Hematopoietic multipotent progenitor cell (in vitro differentiated cells): Measurements from ENCODE around the gene PPP2R5D. TPM values are rescaled to one million over a fixed set of nuclear protein-coding genes. Genes with fewer than 3 reads are reported as not detected.
A peak's percentile ranks its signal among the peaks of the same experiment; 100 is the strongest.
"Not testable (repeated sequence)": the region's sequence is repeated elsewhere in the genome, so short reads cannot be mapped to it uniquely, and the experiment has no call there.

Experiments
- DNase-seq, 3 donors: peaks; one replicate each; pipeline ENCODE4 v3.0.0-alpha.2; 2011 to 2015; ENCODE audit warnings: low read depth in 2 of 3, low spot score in 2 of 3
- total RNA-seq: library from RNA; depleted of rRNA; stranded (reverse); fragments of >200 nt; gene quantifications from one replicate; pipeline ENCODE4 v1.2.3, GENCODE V29; 2012

Gene PPP2R5D
- total RNA-seq = 42.0 TPM

DNA sequence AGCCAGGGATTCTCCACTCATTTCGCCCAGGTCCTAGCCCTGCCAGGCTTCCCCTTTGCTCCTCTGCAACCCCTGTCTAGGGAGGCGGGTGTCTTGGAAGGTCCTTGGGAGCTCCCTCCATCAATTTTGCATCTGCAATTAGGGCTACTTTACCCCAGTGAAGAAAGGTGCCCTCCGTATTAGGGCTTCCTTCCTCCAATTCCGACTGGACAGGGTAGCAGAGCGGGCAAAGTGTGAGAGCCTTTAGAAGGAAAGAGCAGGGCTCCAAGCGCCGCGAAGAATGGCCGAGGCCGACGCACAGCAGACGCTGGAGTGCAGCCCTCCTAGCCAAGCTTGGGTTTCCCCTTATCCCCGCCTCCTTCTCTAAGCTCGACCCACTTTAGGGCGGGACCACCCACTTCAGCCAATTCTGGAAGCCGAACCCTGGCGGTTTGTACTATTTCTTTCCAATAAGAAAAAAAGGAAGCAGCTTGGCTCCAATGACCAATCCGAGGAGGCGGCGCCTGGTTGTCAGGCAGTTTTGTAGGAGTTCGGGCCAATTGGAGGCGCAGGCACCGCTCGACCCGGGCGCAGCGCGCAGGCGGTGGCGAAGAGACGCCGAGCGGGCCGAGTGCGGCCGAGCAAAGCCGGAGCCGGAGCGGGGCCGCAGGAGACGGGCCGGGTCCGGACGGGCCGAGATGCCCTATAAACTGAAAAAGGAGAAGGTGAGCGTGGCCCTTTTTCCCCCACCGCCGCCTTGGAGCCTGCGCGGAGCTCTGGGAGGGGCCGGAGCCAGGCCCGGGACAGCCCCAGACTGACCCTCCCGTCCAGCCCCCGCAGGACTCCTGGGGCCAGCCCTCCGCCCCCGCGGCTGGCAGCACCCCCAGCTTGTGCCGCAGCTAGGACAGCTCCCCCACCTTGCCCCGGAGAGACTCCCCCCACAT is at the start of gene PPP2R5D:
PPP2R5D (plus strand) TSS at position 570 of the 923 bp plus-strand sequence; CDS start at position 678, 108 bp downstream.
- DNase-seq = peak; percentile 84 to 99 (median 98)

DNA sequence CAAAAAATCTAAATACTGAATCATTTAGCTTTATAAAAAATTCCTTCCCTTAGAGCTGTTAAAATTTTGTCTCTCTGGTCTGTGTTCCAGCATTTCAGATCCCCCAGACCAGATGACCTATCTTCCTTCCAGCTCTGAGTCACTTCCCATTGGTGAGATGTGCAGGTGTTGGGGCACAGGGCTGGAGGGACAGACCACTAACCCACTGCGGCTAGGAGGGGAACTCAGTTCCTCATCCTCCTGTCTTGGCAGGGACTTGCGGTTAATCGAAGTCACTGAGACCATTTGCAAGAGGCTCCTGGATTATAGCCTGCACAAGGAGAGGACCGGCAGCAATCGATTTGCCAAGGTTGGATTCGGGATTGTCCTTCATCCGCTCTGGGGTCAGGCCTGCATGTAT is 49.0 kb upstream of the PPP2R5D start:
- peak in 2 of 3 donors; percentile 42 to 52 for DNase-seq

DNA sequence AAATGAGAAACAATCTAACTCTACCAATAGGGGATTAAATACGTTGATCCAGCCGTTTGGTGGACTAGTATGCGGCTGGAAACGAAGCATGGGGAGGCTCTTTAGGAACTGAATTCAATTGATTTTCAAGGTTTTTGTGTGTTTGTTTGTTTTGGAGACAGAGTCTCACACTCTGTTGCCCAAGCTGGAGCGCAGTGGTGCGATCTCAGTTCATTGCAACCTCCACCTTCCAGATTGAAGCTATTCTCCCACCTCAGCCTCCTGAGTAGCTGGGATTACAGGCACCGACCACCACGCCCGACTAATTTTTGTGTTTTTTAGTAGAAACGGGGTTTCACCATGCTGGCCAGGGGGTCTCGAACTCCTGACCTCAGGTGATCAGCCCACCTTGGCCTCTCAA is 48.0 kb upstream of the PPP2R5D start:
- DNase-seq = no peak

DNA sequence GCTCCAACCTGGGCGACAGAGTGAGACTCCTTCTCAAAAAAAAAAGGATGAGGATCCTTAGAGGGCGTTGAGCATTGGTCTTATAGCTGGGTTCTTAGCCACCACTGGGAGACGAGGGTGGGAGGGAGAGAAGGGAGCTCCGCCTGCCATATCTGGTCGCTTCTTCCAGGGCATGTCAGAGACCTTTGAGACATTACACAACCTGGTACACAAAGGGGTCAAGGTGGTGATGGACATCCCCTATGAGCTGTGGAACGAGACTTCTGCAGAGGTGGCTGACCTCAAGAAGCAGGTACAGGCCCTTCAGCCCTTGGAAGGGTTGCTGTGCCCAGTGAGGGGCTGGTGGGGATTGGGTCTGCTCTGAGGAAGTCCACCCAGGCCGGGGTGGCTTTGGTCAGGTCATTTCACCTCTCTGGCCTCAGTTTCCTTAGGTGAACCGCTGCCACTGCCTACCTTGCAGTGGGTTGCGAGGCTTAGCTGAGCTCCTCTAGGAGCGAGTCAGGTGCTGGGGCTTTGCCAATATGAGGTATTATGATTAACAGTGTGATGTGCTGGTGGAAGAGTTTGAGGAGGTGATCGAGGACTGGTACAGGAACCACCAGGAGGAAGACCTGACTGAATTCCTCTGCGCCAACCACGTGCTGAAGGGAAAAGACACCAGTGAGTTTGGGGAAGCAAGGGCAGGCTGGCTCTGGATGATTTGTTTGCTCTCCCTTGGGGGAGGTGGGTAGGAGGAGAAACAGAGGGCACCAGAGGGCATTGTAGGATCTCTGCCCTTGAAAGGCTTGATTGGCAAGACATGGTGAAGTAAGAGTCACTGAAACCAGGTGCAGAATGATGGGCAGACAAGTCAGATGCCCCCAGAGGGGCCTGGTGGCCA is 46.6 kb upstream of the PPP2R5D start:
- DNase-seq = no peak

DNA sequence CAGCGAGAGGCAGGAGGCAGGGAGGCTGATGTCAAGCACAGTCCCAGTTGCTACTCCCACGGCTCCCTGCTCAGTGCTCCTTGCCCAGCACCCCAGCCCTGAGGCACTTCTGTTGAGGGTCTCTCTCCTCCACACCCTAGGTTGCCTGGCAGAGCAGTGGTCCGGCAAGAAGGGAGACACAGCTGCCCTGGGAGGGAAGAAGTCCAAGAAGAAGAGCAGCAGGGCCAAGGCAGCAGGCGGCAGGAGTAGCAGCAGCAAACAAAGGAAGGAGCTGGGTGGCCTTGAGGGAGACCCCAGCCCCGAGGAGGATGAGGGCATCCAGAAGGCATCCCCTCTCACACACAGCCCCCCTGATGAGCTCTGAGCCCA is 46.0 kb upstream of the PPP2R5D start:
- DNase-seq = no peak

DNA sequence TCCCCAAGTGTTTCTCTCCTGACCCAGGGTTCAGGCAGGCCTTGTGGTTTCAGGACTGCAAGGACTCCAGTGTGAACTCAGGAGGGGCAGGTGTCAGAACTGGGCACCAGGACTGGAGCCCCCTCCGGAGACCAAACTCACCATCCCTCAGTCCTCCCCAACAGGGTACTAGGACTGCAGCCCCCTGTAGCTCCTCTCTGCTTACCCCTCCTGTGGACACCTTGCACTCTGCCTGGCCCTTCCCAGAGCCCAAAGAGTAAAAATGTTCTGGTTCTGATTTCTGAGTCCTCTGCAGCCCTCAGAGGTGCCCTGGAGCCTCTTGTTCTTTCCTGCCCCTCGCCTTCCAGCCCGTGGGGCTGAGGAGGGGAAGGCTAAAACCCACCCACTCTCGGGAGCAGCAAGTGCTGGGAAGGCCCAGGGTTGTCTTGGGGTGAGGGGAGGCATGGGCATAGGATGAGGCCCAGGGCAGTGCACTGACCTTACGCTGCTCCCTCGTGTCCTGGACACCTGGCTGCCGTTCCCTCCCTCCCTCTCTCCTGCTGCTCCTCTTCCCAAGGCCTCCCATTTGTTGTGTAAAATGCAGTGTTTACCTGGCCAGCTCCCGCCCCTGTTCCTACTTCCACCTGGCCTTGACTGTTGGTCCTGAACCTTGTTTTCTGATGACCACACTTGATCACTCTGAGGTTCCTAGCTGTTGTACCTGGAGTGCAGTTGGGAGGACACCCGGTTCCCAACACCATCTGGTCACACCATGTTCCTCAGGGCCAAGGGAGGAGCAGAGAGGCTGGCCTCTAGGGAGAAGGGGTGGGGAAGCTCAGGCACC is 45.2 kb upstream of the PPP2R5D start:
- DNase-seq = no peak

DNA sequence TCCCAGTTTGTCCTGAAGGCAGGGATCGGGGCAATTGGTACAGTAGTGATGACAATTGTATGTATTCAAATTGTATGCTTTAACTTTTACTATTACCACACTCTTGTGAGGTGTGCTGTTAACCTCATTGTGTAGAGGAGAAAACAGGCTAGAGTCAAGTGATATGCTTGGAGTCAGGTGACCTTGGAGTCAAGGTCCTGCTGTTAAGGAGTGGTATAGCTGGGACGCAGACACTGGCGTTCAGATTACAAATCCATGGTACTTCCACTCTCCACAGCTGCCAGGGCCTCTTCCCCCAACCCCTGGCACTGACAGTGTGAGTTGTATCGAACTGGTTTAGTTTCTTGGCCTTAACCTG is 44.6 kb upstream of the PPP2R5D start:
- no peak for DNase-seq

DNA sequence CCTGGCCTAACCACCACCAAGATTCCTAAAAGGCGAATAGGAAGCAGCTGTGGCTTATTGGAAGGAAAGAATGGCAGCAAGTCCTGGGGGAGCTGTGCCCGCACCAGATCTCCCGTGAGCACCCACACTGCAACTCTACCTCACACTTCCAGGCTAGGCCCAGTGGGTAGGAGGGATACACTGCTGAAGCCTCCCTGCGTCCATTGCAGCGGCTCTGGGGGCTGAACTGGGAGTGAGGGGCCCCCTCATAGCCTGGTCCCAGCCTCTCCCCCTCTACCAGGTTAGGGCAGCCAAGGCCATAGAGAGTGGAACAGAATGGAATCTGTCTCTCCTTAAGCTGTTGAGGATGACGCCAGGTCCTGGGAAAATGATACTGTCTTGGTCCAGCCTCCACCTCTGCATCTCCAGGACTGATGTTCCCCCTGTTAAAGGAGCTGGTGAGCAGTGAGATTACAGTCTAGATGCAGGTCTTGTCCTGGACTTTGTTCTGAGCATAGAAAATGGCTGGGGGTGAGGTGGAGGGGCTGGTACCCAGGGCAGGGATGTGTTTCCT is 43.8 kb upstream of the PPP2R5D start:
- DNase-seq = no peak

DNA sequence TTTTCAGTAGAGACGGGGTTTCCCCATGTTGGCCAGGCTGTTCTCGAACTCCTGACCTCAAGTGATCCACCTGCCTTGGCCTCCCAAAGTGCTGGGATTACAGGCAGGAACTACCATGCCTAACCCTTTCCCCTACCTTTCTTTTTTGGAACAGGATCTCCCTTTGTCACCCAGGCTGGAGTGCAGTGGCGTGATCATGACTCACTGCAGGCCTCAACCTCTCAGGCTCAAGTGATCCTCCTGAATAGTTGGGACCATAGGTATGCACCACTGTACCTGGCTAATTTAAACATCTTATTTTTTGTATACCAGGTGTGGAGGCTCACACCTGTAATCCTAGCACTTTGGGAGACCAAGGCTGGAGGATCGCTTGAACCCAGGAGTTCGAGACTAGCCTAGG is 43.0 kb upstream of the PPP2R5D start:
- DNase-seq = not testable (repeated sequence)

DNA sequence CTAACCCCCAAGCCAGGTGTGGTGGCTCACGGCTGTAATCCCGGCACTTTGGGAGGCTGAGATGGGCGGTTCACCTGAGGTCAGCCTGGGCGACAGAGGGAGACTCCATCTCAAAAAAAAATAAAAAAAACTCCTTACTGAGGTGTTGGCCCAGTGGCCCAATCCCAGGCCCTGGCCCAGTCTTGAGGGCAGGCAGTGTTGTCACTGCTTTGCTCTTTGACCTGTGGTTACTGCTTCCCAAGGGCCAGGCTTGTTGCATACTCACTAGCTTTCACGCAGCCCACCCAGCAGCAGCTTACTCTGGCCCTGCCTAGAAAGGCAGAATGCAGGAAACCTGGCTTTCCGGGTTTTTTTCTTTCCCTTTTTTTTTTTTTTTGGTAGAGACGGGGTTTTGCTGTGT is 41.9 kb upstream of the PPP2R5D start:
- no peak for DNase-seq

DNA sequence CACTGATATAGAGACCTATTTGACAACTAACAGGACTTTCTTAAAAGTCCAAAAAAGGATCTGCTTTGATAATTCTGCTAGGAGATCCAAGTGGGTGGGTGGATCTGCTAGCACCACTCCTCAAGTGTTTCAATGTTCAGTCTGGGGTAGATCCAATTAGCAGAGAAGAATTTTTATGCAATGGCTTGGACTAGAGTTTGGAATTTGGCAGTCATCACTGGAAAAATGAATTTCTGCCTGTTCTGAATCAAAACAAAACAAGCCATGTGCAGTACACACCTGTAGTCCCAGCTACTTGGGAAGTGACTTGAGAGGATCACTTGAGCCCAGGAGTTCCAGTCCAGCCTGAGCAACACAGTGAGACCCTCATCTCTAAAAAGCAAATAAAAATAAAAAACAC is 36.4 kb upstream of the PPP2R5D start:
- DNase-seq = no peak

DNA sequence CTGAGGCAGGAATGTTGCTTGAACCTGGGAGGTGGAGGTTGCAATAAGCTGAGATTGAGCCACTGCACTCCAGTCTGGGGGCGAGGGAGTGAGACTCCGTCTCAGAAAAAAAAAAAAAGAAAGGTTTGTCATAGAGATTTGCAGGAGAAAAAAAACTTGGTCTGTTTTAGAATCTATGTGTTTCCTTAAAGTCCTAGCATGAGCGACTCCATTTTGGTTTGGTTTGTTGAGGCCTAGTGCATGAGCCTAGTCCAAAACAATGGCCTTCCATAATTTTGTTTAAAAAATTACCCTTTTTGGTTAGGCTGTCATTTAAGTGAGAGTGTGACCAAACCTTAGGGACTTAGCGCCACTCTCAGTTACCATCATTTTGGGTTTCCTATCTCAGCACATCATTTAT is 32.0 kb upstream of the PPP2R5D start:
- no peak for DNase-seq

DNA sequence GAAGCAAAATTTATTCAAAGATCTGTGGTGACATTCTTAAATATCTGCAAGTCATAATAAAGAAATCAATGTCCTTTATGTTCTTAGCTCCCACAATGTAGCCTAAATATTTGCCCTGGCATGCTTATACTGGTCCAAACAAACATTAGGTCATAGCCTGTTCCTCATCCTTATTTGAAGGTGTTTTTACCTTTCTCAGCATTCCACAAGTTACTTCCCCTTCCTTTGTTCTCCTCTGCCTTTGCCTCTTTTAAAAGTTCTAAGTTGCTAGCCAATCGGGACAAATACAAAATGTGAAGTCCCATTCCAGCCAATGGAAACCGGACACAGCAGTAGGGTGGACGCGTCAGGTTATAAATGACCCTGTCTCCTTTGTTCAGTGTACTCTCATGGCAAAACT is 30.0 kb upstream of the PPP2R5D start:
- DNase-seq = not testable (repeated sequence)

DNA sequence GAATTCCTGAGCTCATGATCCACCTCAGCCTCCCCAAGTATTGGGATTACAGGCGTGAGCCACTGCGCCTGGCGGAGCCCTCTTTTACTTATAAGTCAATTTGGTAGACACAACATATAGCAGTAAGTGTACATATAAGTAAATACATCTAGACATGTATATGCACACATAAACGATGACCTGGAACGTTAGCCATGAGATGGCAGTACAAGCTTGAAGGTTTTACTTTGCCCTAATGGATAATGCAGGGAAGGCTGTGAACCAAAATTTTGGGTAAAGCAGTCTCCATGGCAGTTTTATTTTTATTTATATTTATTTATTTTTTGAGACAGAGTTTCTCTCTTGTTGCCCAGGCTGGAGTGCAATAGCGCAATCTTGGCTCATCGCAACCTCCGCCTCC is 26.2 kb upstream of the PPP2R5D start:
- no peak for DNase-seq

DNA sequence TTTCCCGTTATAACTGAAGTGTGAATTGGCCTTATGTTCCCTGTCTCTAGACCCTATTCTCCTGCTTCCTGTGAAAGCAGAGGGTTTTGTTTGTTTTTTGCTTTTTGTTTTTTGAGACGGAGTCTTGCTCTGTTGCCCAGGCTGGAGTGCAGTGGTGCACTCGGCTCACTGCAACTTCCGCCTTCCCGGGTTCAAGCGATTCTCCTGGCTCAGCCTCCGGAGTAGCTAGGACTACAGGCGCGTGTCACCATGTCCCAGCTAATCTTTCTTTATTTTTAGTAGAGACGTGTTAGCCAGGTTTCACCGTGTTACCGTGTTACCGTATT is 24.5 kb upstream of the PPP2R5D start:
- no peak for DNase-seq

DNA sequence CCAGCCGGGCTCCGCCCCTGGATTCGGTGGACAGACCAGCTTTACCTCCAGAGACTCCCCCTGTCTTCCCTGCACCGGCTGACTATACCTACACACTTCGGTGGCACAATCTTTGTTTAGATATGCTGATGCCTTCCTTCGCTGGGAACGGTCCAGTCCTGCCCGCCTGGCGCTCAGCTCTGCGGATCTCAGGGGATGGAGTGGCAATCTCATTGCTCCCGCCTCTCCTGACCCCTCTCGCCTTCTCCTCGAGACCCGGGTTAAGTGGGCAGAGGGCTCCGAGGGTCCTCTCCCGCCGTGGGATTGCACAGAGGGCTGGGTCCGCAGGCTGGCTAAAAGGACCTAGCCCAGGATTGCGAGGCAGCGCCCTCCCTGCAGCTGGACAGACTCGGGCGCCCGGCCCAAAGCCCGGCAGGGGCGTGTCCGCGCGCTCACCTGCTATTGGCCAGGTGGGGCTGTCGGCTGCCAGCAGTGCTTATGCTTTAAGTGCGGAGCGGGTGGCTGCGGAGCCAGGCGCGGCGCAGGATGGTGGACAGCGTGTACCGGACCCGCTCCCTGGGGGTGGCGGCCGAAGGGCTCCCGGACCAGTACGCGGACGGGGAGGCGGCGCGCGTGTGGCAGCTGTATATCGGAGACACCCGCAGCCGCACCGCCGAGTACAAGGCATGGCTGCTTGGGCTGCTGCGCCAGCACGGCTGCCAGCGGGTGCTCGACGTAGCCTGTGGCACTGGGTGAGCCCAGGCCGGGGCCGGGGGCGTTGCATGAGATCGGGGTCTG is 23.9 kb upstream of the PPP2R5D start, which contains the start of gene GNMT:
GNMT (plus strand) TSS at position 512 of the 777 bp plus-strand sequence; CDS start at position 526, 14 bp downstream.
- DNase-seq = peak in 1 of 3 donors; percentile 30

DNA sequence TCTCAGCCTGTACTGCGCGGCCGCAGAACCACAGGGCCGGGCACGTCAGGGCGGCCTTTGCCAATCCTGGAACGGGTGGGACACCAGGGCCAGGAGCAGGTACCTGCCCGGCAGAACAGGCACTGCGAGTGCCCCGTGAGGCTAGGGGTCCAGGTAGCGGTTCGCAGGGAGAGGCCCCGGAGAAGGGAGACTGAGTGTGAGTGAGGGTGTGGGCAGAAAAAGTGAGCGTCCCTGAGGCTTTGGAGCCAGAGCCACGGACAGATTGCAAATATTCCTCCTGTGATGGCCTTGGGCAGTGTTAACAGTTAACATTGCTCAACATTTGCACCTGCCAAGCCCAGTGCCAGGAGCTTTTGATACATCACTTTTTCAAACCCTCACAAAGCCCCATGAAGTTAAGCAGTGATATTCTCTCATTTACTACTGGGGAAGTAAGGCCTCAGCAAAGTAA is 23.3 kb upstream of the PPP2R5D start:
- DNase-seq = no peak

DNA sequence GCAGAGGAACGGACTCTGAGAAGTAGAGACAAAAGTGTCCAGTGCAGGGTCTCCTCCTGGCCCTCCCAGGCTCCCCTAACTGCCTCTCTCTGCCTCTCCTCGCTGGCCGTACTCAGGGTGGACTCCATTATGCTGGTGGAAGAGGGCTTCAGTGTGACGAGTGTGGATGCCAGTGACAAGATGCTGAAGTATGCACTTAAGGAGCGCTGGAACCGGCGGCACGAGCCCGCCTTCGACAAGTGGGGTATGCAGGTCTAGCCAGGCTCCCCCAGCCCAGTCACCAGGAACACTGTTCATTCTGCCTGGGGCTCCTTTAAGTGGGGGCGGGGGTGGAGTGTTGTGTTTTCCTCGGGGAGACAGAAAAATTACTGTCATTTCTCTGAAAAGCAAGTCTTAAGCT is 22.3 kb upstream of the PPP2R5D start:
- DNase-seq = no peak

DNA sequence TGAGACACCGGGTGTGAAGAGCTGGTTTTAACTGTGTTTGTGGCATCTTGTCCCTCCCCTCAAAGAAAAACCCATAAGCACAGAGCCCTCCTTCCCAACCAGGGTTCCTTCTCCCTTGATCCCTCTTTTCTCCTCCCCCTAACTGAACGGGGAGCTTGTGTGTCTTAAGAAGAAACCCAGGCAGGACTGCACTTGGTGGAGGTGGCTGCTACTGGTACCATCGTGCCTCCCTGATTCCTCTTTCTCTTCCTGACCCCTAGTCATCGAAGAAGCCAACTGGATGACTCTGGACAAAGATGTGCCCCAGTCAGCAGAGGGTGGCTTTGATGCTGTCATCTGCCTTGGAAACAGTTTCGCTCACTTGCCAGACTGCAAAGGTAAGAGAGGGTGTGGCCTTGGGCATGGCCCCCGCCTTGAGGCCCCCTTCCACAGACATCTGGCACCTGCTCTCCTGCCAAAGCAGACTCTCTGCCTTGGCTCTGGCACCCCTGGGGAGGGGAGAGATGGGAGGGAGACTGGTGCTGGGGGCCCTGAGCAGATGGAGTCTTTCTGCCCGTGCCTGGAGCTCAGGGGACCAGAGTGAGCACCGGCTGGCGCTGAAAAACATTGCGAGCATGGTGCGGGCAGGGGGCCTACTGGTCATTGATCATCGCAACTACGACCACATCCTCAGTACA is 21.7 kb upstream of the PPP2R5D start:
- DNase-seq = no peak
